AG04450 (cell line): ENCODE data around the gene SLC25A15. TPM values are rescaled to one million over a fixed set of nuclear protein-coding genes. Genes with fewer than 3 reads are reported as not detected.

ENCODE experiments used
- CTCF ChIA-PET: fragments of 300-600, 350-600 bp; formaldehyde crosslinking; extraction: SDS; loops from one replicate; lab custom pipeline; 2022; ENCODE audit warnings: antibody characterized with exemption, inconsistent platforms; lab: Charles Lee
- POLR2A ChIA-PET: fragments of 350-600 bp; formaldehyde crosslinking; extraction: SDS; loops from one replicate; lab custom pipeline; 2021; ENCODE audit warnings: antibody characterized with exemption, inconsistent platforms; lab: Yijun Ruan, JAX
- DNase-seq: peaks from one replicate; pipeline ENCODE4 v3.0.0-alpha.2; 2011; ENCODE audit warnings: low read depth, low spot score
- H3K27ac ChIP-seq: one replicate; pipeline ENCODE4 v1.5.1; 2012; ENCODE audit warnings: low read depth, low read length, control low read depth
- H3K27me3 ChIP-seq: one replicate; pipeline ENCODE4 v1.6.0; 2012; ENCODE audit warnings: low read length; ENCODE audit not compliant: control insufficient read depth, insufficient read depth
- H3K4me3 ChIP-seq: 2 replicates; pipeline ENCODE4 v1.5.1; 2011; ENCODE audit warnings: mild to moderate bottlenecking, low read depth, low read length, control low read depth
- H3K9me3 ChIP-seq: 2 replicates; pipeline ENCODE4 v1.5.1; 2012; ENCODE audit warnings: low read length; ENCODE audit not compliant: control insufficient read depth, insufficient read depth
- polyA plus RNA-seq: library from polyadenylated mRNA; depleted of rRNA; stranded (reverse); fragments of >200 nt; gene quantifications from 2 replicates; pipeline ENCODE4 v1.2.3, GENCODE V29; 2011
- TF ChIP-seq, protein P1 (sequence below): IDR thresholded peaks from 2 replicates; pipeline ENCODE4 v1.5.1; 2011; ENCODE audit warnings: low read depth, low read length, control low read depth, inconsistent platforms

The SLC25A15 gene
- polyA plus RNA-seq, 1 experiment, result 9.9 TPM

DNA sequence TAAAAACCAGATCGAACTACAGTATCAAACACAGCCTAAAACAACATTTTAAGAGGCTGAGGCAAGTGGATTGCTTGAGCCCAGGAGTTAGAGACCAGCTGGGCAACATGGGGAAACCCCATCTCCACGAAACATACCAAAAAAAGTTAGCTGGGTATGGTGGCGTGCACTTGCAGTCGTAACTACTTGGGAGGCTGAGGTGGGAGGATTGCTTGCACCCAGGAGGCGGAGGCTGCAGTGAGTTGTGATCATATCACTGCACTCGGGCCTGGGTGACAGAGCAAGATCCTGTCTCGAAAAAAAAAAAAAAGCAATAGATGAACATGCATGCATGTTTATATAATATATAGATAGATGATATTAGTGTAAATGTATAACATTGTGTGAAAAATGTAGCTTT, 13.2 kb upstream of the SLC25A15 start:
- no peak overlapping the region for H3K27ac ChIP-seq
- ChIA-PET POLR2A (no interaction called here), CTCF (interaction anchor here (0.8 to 1.9 kb wide), 3 partner anchors 11 to 145 kb away, joined by 3 to 7 read pairs (median 7); no protein-coding TSS in a partner anchor)
- H3K4me3 ChIP-seq, result no peak overlapping the region
- no peaks in the 10 kb centered on the region for H3K27me3 ChIP-seq
- TF ChIP-seq, protein P1, sequence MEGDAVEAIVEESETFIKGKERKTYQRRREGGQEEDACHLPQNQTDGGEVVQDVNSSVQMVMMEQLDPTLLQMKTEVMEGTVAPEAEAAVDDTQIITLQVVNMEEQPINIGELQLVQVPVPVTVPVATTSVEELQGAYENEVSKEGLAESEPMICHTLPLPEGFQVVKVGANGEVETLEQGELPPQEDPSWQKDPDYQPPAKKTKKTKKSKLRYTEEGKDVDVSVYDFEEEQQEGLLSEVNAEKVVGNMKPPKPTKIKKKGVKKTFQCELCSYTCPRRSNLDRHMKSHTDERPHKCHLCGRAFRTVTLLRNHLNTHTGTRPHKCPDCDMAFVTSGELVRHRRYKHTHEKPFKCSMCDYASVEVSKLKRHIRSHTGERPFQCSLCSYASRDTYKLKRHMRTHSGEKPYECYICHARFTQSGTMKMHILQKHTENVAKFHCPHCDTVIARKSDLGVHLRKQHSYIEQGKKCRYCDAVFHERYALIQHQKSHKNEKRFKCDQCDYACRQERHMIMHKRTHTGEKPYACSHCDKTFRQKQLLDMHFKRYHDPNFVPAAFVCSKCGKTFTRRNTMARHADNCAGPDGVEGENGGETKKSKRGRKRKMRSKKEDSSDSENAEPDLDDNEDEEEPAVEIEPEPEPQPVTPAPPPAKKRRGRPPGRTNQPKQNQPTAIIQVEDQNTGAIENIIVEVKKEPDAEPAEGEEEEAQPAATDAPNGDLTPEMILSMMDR, result no peak
- H3K9me3 ChIP-seq, result no peaks in the 10 kb centered on the region
- no peak for DNase-seq

DNA sequence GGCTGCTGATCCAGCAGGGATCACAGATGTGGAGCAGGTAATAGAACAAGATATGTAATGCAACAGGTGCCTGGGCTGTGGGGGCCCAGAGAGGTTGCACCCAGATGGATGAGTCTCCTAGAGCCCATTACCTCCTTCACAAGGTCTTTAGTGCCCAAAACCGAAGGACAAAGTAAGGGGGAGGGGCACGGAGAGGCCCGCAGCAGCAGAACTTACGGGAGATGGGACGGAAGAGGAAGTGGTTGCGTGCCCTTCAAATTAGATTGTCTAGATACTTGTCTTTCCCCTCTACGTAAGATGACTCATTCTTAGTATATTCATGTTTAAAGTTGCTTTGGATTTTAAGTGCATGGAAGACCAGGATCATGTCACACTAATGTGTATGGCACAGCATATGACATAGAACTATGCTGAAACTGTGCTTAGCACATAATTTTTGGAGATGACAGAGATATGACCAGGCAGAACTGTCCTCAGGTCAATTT, 12.7 kb upstream of the SLC25A15 start:
- ChIA-PET POLR2A (no interaction called here), CTCF (interaction anchor here (0.7 to 2.7 kb wide), 12 partner anchors 8 to 1094 kb away, joined by 3 to 13 read pairs (median 6); partner anchors contain the start of gene SLC25A15)
- DNase-seq, result no peak
- Histone ChIP-seq H3K9me3 (no peaks in the 10 kb centered on the region), H3K27me3 (no peaks in the 10 kb centered on the region), H3K4me3 (no peak overlapping the region), H3K27ac (no peak overlapping the region)
- TF ChIP-seq, protein P1, result no peak

DNA sequence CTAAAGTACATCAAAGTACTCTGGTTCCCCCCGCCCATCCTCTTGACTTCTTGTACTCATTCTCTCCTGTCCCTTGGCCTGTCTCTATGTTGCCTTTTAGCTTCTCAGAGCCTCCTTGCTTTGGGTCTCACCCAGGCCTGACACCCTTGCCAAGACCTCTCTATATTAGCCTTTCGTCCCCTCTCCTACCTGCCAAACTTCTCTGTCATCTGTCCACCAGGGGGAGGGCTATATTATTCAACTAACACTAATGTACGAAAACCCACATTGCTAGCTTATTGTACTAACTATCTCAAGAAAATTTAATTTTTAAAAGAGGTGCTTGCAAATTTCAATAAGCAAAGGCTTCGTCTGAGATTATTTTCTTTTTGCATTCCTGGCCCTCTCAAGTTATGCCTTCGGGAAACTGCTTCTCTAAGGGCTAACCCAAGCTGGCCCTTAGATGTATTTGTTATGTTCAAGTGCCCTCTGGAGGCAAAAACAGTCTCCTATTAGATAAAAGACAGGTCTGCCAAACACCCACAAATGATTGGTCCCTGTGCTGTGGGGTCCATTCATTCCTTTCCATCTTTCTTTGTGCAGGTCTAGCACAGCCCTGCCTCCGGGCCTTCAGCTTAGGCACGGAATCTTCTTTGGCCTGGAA, 12.1 kb upstream of the SLC25A15 start:
- no peaks in the 10 kb centered on the region for H3K27me3 ChIP-seq
- TF ChIP-seq, protein P1, result peak; percentile 53
- POLR2A ChIA-PET, result no interaction called here
- CTCF ChIA-PET, result interaction anchor here (0.6 to 2.7 kb wide), 17 partner anchors 8 to 1094 kb away, joined by 3 to 13 read pairs (median 5); partner anchors contain the start of gene SLC25A15
- H3K9me3 ChIP-seq, result no peaks in the 10 kb centered on the region
- H3K4me3 ChIP-seq, result no peak overlapping the region
- no peak for DNase-seq
- no peak overlapping the region for H3K27ac ChIP-seq

DNA sequence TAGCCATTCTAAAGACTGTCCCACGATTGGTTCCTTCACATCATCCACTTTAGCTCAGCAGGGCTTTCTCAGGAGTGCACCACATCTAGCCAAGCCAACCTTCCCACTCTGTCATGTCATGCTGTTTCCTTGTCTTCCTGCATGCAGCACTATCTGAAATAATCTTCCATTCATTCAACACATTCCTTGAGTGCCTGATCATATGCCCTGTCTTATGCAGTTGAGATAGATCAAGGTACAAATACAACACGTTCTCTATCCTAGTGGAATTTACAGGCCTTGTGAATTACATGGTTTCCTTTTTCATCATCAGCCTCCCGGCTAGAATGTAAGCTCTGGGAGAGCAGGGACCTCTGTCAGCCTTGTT, 11.6 kb upstream of the SLC25A15 start:
- no peak for DNase-seq
- CTCF ChIA-PET, result interaction anchor here (0.6 to 2.7 kb wide), 14 partner anchors 9 to 1092 kb away, joined by 3 to 13 read pairs (median 4); no protein-coding TSS in a partner anchor
- Histone ChIP-seq H3K9me3 (no peaks in the 10 kb centered on the region), H3K27ac (no peak overlapping the region), H3K4me3 (no peak overlapping the region), H3K27me3 (no peaks in the 10 kb centered on the region)
- POLR2A ChIA-PET, result no interaction called here
- TF ChIP-seq, protein P1, result no peak

DNA sequence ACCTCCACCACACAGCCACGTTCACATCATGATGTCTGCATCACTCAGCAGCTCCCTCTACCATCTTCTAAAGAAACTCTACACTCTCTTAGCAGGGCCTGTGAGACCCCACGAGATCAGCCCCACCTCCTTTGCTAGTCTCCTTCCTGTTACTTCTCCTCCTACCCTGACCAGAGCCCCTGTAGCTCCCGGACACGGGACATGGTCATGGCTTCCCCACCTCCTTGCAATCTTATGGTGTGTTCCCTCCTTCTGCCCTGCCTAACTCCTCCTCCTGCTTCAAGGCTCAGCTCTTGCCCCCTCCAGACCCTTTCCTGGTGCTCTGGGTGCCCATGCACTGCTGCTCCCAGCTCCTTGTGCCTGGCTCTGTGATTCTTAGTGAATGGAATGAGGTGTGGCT, 10.4 kb upstream of the SLC25A15 start:
- no peaks in the 10 kb centered on the region for H3K9me3 ChIP-seq
- ChIA-PET CTCF (interaction anchor here (0.7 to 2.7 kb wide), 4 partner anchors 35 to 710 kb away, joined by 3 to 13 read pairs (median 3); no protein-coding TSS in a partner anchor), POLR2A (interaction anchor here (0.5 kb wide), 1 partner anchor 120 kb away, joined by 5 read pairs; no protein-coding TSS in a partner anchor)
- no peak for DNase-seq
- no peak overlapping the region for H3K4me3 ChIP-seq
- H3K27me3 ChIP-seq, result no peaks in the 10 kb centered on the region
- TF ChIP-seq, protein P1, result no peak
- H3K27ac ChIP-seq, result no peak overlapping the region
